Endothelial cell (in vitro differentiated cells): ENCODE measurements around the gene INPP4A. TPM values are rescaled to one million over a fixed set of nuclear protein-coding genes. Genes with fewer than 3 reads are reported as not detected.

ENCODE experiments used
- DNase-seq: peaks from one replicate; pipeline ENCODE4 v3.0.0; 2021; ENCODE audit warnings: low spot score
- H3K27ac Mint-ChIP-seq: one replicate; pipeline ENCODE4 v1.8.0; 2021; ENCODE audit warnings: mixed read lengths, inconsistent platforms; ENCODE audit not compliant: unreplicated experiment
- H3K27me3 Mint-ChIP-seq: one replicate; pipeline ENCODE4 v1.8.0; 2021; ENCODE audit warnings: mild to moderate bottlenecking, moderate library complexity, mixed read lengths, inconsistent platforms; ENCODE audit not compliant: unreplicated experiment
- H3K36me3 Mint-ChIP-seq: one replicate; pipeline ENCODE4 v1.8.0; 2021; ENCODE audit warnings: mild to moderate bottlenecking, low read depth, mixed read lengths, inconsistent platforms; ENCODE audit not compliant: unreplicated experiment
- H3K4me1 Mint-ChIP-seq: one replicate; pipeline ENCODE4 v1.8.0; 2021; ENCODE audit warnings: mild to moderate bottlenecking, mixed read lengths, inconsistent platforms; ENCODE audit not compliant: unreplicated experiment
- H3K4me3 Mint-ChIP-seq: one replicate; pipeline ENCODE4 v1.8.0; 2021; ENCODE audit warnings: mild to moderate bottlenecking, mixed read lengths, inconsistent platforms; ENCODE audit not compliant: unreplicated experiment
- H3K9me3 Mint-ChIP-seq: one replicate; pipeline ENCODE4 v1.8.0; 2021; ENCODE audit warnings: mixed read lengths, inconsistent platforms; ENCODE audit not compliant: unreplicated experiment
- total RNA-seq: library from RNA; stranded (reverse); fragmentation: NEBNext Ultra II Directional; extraction: Animal tissue kit (Norgen Biotek cat#: 25700); gene quantifications from one replicate; pipeline ENCODE4 v1.2.1, GENCODE V29; 2021; ENCODE audit not compliant: unreplicated experiment
- TF ChIP-seq, protein P1 (sequence below): fragments of 200-600 bp; sonication (generic); IDR thresholded peaks from one replicate; pipeline ENCODE4 v1.5.0; 2021; ENCODE audit warnings: antibody characterized with exemption; ENCODE audit not compliant: unreplicated experiment

INPP4A gene
- total RNA-seq, 1 donor from 2014 or later, result 26.8 TPM

DNA sequence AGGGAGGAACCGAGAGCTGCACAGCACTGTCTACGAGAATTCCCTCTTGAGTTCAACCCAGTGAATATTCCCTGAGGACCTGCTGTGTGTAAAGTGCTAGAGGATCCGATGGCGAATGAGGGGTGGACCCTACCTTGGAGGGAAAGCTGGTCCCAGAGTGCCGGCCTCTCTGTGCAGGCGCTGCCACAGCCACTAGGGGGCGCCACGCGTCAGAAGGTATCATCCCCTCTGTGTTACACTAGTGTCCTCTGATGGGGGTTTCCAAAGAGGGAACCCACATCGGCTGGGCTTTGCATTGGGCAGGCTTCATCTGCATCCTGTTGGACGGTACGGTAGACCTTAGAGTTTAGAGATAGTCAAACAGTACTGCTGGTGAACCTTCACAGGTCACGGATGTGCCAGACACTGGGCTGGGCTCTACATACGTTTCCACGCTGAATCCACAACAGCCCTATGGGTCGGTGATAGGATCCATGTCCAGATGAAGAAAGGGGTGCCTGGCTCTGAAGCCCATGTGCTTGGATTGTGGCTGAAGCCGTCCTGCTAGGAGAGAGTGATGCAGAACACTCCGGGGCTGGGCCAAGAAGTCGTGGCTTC lies 124.6 kb downstream of the INPP4A start:
- Mint-ChIP-seq H3K36me3 (peaks cover 39% of the 10 kb centered on the region), H3K4me1 (no peaks in the 10 kb centered on the region), H3K27ac (no peak overlapping the region), H3K9me3 (no peaks in the 10 kb centered on the region), H3K4me3 (no peak overlapping the region), H3K27me3 (peaks cover 12% of the 10 kb centered on the region)
- peak; percentile 75 for DNase-seq
- TF ChIP-seq, protein P1, sequence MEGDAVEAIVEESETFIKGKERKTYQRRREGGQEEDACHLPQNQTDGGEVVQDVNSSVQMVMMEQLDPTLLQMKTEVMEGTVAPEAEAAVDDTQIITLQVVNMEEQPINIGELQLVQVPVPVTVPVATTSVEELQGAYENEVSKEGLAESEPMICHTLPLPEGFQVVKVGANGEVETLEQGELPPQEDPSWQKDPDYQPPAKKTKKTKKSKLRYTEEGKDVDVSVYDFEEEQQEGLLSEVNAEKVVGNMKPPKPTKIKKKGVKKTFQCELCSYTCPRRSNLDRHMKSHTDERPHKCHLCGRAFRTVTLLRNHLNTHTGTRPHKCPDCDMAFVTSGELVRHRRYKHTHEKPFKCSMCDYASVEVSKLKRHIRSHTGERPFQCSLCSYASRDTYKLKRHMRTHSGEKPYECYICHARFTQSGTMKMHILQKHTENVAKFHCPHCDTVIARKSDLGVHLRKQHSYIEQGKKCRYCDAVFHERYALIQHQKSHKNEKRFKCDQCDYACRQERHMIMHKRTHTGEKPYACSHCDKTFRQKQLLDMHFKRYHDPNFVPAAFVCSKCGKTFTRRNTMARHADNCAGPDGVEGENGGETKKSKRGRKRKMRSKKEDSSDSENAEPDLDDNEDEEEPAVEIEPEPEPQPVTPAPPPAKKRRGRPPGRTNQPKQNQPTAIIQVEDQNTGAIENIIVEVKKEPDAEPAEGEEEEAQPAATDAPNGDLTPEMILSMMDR, result peak; percentile 90

GRCh38 chr2:98569915-98570314 lies 125.3 kb downstream of the INPP4A start:
- TF ChIP-seq, protein P1, result no peak
- no peak for DNase-seq
- no peaks in the 10 kb centered on the region for H3K9me3 Mint-ChIP-seq
- no peak overlapping the region for H3K4me3 Mint-ChIP-seq
- H3K27ac Mint-ChIP-seq, result no peak overlapping the region
- H3K4me1 Mint-ChIP-seq, result no peaks in the 10 kb centered on the region
- H3K36me3 Mint-ChIP-seq, result peaks cover 39% of the 10 kb centered on the region
- peaks cover 12% of the 10 kb centered on the region for H3K27me3 Mint-ChIP-seq

DNA sequence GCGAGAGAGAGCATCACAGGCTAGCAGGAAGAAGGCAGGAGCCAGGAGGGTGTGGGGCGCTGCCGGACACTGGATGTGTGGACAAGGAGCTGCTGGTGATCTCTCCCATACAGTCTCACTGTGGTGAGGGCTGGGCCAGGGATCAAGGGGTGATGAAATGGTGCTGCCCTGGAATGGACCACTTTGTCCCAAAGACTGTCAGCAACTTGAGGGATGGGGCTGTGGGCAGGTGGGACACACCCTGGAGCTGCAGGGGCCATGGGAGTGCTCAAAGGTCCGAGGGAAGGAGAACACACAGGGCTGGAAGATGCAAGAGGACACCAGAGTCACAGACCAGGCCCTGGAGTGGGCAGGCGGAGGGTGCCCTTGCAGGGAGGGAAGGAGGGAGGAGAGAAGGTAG lies 125.7 kb downstream of the INPP4A start:
- DNase-seq, result no peak
- no peaks in the 10 kb centered on the region for H3K9me3 Mint-ChIP-seq
- no peaks in the 10 kb centered on the region for H3K4me1 Mint-ChIP-seq
- TF ChIP-seq, protein P1, result no peak
- H3K27ac Mint-ChIP-seq, result no peak overlapping the region
- no peak overlapping the region for H3K4me3 Mint-ChIP-seq
- peaks cover 43% of the 10 kb centered on the region for H3K36me3 Mint-ChIP-seq
- H3K27me3 Mint-ChIP-seq, result peaks cover 12% of the 10 kb centered on the region

DNA sequence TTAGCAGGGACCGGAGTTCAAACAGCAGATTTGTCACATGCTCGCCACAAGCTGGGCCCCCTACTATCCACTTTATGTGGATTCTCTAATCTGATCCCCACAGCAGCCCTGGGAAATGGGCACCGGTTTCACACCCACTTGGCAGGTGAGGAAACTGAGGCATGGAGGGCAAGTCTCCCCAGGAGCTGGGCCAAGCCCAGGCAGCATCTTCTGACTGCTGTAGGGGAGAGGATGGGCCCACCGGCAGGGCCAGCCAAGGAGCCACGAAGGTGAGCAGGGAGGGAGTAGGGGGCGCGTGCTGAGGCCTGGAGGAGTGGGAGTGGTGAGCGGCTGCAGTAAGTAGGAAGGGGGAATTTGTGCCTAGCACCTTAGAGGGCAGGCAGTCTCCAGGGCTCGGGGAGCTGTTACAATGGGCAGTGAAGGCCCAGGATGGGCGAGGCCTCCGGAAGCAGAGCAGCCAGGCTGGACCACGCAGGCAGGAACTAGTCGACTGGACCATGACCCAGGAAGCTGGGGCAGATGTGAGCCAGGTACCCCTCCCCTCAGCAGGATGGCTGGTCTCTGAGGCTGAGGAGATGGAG lies 126.6 kb downstream of the INPP4A start:
- Mint-ChIP-seq H3K36me3 (peaks cover 43% of the 10 kb centered on the region), H3K9me3 (no peaks in the 10 kb centered on the region), H3K27me3 (peaks cover 10% of the 10 kb centered on the region), H3K4me3 (no peak overlapping the region), H3K4me1 (no peaks in the 10 kb centered on the region), H3K27ac (no peak overlapping the region)
- TF ChIP-seq, protein P1, result no peak
- DNase-seq, result no peak

GRCh38 chr2:98571796-98572195 lies 127.1 kb downstream of the INPP4A start:
- peaks cover 43% of the 10 kb centered on the region for H3K36me3 Mint-ChIP-seq
- peaks cover 10% of the 10 kb centered on the region for H3K27me3 Mint-ChIP-seq
- no peak overlapping the region for H3K4me3 Mint-ChIP-seq
- no peak overlapping the region for H3K27ac Mint-ChIP-seq
- no peak for DNase-seq
- H3K4me1 Mint-ChIP-seq, result no peaks in the 10 kb centered on the region
- TF ChIP-seq, protein P1, result no peak
- H3K9me3 Mint-ChIP-seq, result no peaks in the 10 kb centered on the region
